Measurements from ENCODE around the gene EXOC2.
A peak's percentile ranks its signal among the peaks of the same experiment; 100 is the strongest.
"Not testable (repeated sequence)": the region's sequence is repeated elsewhere in the genome, so short reads cannot be mapped to it uniquely, and the experiment has no call there.

Gene EXOC2

DNA sequence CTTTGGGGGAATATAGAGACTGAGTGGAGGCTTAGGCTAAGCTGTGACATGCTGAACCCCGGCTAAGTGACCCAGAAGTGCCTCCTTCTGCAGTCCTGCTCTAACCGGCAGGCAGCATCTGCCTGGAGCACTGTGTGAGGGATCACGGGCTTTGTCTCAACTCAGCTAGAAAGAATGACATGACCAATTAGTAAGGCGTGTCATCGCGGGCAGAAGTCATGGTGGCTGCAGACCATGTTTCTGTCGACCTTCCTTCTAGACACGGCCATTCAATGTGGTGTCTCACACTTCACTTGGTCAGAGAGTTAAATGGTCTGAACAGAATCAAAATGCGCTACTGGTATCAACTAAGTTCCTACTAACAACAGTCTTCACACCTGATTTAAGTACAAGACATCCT lies 71.0 kb downstream of the EXOC2 start:
- DNase-seq = no peak

- no peak for DNase-seq
These were observed 72.0 kb downstream of the EXOC2 start for GRCh38 chr6:620950-621349.

DNA sequence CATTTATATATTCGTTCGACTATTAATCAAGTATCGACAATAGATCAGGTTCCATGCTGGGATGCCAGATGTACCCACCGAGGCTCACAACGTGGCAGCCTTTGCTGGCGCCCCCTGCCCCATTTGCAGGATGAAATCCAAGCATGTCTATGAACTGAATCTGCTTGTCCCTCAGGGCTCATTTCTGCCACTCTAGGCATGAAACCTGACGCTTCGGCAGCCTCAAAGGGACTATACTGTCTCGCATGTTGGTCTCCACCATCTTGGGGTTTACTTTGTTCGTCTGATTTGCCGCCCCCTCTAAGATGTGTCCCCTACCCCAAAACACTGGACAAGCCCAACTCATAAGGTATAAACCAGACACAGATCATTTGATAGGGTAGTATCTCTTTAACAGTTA lies 72.8 kb downstream of the EXOC2 start:
- DNase-seq = no peak

DNA sequence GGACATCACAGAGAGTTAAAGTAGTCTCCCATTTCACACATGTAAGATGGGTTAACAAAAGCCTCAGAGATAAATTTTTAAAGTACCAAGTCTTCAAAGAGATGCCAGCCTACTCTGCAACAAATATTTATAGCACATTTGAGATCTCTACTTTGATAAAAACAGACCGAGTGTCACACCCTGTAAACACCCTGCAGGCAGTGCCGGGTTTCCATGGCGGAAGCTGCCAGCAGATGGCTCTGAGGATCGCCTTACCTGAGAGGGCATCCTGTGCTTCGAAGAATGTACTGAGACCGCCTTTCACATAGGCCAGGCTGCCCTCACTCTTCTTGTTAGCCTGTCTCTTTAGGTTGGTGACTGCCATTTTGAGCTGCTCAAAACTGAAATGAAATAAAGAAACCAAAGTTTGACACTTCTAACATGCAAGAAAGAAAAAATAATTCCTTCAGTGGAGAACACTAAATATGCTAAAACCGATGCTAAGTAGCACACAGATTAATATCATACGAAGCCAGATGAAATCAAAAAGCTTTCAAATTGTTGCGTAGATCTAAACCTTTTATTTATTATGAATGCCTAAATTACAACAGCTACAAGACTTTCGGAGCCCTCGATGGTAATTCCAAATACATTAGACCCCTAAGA lies 75.4 kb downstream of the EXOC2 start:
- DNase-seq = no peak

DNA sequence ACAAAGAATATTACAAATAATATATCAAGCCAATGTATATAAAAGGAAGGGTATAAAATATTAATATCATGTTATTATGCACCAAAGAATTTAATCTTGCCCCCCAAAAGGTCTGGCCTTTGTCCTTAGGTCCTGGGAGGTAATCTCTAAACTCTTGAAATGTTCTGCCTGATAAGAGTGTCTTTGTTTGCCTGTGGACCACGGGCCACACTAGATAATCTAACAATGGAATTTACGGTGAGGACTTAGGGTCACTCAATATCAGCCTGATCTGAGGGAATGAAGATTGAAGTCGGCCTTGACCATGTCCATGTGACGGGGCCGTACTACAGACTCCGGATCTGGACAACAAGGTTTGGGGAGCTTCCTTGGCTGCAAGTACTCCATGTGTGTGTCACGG lies 79.0 kb downstream of the EXOC2 start:
- DNase-seq = no peak

DNA sequence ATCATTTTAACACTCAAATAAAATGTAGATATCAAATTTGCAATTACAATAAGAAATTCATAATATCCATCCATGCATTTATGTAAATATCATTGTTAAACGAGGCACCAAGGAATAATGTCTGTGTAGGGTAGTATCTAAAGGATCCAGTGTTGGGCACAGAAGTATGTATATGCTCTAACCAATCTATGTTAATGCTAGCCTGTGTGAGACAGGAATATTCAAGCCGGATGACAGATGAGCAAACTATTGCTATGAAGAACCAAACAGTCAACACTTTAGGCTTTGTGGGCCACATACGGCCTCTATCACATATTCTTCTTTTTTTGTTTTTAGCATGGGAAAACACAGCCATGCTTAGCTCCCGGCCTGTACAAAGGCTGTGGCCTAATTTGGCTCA lies 81.0 kb downstream of the EXOC2 start:
- no peak for DNase-seq

DNA sequence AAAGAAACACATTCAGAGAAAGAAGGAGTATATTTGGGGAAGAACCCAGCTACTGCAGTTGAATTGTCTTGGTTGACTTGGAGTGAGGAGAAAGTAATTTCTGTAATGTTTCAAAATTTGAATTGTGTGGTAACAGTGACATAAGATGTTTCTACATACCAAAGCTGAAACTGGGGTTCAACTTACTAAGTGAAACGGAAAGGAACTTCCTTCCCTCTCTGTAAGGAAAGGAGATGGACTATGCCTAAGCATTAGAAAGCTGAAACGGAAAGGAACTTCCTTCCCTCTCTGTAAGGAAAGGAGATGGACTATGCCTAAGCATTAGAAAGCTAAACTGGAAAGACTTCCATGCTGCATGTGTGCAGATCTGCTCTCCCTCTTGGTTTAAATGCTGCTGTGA lies 82.1 kb downstream of the EXOC2 start:
- no peak for DNase-seq

GRCh38 chr6:609905-610304 lies 83.0 kb downstream of the EXOC2 start:
- DNase-seq = no peak

DNA sequence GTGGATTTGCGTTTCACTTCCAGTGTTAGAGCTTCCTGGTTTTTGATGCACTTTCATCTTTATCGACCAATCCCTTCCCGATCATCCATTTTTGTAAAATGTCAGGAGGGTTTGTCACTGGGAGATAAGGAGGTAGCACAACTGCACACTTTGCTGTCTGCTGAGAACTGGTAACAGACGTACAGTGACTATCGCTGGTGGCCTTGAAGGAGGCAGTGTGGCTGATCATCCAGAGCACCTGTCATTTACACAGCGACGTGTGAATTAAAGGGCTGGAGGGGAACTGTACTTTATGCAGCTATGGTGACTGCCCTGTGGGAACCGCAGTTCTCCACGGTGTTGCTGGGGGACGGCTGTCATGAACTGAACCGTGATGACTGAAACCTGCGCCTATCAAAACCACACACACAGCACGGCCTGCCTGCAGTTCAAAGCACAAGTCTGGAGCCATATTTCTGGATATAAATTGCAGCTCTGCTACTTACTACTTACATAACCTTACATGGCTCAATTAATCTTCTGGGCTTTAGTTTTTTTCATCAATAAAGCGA lies 86.0 kb downstream of the EXOC2 start:
- DNase-seq = no peak

GRCh38 chr6:605895-606294 lies 87.0 kb downstream of the EXOC2 start:
- DNase-seq = not testable (repeated sequence)

- no peak for DNase-seq
These were observed 88.4 kb downstream of the EXOC2 start for GRCh38 chr6:604579-604978.

DNA sequence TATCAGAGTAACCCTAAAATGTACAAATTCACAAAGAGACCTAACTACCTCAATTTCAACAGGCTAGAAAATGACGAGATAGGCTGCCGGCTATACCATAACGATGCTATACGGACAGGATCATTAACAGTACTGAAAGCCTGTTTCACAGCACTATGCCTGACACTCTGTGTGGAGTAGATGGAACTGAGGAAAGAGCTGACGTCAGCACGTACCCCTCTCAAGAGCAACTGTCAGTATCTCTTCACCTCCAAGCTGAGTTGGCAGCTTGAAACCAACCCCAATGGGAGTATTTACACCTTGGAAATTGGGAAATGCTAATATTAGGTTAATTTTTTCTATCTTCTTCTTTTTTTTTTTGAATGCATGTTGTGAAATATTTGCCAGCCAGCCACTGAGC lies 89.7 kb downstream of the EXOC2 start:
- DNase-seq = no peak

DNA sequence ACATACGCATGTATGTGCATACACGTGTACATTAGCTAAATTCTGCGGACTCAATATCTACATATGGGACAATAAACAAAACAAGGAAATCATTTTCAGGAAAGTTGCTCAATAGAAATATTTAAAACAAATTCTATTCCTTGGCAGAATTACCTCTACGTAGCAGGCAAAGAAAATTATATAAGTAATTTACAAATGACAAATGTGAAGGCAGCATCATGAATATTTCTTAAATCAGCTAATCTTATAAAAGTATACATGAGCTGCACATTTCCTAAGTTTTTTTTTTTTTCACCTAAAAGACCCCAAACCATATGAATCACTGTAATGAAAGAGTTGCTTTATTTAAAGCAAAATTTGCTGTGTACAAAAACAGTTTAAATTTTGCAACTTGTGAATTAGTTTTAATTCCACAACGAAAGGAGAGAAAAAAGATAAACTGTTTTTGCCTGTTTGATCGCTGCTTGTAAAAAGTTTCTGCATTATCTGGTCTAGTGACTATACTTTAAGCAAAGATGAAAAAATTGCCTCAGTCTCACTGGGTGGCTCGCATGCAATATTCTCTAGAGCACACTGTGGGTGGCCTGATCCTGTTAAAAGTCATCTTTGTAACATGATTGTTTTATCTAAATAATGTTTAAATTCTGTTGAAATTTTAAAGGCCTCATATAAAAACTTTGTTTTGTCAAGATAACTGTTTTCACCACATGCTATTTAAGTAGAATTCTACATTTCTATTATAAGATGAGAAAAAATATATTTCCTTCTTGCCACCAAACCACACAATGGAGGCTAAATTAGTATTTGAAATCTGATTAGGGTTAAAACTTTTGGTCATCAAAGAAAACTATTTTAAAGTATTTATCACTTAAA lies 93.1 kb downstream of the EXOC2 start:
- DNase-seq = no peak

DNA sequence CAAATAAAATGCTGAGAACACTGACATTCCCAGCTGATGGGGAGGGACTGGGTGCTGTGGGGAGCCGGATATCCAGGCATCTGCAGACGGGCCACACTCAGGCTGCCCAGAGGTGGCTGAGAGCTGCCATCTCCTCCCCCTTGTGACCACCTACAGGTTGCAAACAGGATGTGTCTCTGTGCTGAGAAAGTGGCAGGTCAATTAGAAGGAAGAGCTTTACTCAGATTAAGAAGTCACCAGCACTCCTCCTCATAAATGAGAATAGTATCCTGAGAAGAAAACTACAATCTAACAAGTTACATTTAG lies 99.1 kb downstream of the EXOC2 start:
- no peak for DNase-seq

GRCh38 chr6:593139-593906 lies 99.6 kb downstream of the EXOC2 start:
- peak; percentile 75 for DNase-seq

- no peak for DNase-seq
These were observed 103.8 kb downstream of the EXOC2 start for GRCh38 chr6:589090-589489.

- no peak for DNase-seq
These were observed 106.4 kb downstream of the EXOC2 start for GRCh38 chr6:586553-586952.

DNA sequence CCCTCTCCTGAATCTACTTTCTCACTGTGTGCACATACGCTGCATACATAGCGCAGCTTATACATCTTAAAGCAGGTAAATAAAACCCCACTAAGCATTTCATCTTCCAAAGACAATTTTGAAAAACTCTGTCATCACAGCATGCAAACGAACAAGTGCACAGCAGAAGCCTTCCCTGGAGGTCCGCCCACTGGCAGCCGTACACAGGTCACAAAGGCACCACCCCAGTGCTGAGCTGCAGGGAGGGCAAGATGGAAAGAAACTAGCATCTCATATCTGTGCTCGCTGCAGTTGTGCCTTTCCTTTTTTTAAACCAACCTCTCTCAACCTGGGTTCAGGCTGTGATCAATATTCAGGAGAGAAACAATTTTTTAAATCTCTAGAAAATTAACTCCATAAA lies 109.3 kb downstream of the EXOC2 start:
- DNase-seq = no peak

DNA sequence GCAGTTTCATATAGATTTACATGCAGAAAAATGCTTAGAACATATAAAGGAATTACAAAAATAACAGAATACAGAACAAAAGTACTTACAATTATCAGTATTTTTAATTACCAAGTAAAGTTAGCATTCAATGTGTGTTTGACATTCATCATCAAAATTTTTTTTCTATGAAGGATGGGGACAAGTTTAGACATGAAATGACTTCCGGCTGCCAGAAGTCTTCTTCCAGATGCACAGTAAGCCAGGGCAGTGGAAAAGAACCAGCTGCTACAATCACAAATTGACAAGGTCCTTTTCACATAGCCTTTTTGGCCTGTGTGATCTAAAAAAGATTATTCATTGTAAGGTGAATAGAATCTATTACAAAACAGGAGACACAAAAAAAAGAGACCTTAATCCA lies 109.8 kb downstream of the EXOC2 start:
- no peak for DNase-seq

DNA sequence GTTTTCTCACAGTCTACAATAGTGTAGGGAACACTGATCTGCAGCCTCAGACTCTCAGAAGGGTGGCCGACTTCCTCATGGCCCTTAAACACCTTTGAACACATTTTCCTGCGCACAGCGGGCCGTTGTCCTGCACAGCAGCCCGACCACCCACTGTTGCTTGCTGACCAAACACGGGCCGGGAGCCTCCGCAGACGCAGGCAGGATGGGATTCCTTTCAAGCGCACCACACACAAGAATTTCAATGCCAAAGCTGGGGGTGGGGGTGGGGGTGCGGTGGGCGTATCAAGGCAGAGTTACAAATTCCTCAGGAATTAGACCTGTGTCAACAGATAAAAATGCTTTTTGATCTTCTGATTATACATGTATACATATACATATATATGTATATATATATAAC lies 110.6 kb downstream of the EXOC2 start:
- no peak for DNase-seq

DNA sequence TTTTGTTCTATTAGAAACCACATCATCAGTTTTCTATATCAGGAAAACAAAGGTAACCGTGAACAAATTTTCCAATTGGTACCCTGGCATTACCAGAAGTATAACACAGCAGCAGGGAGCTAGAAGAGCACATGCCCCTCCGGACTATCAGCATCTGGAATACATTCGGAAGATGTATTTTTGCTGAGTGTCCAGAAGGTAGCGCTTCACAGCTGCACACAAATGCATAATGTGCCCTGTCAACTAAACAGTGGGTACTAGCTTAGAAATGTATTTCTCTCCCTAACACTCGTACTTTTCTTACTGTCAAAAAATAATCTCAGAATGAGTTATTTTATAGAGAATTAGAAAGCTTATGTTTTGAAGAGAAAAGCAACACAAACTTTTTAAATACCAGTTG lies 113.6 kb downstream of the EXOC2 start:
- DNase-seq = no peak

GRCh38 chr6:572596-573265 lies 120.2 kb downstream of the EXOC2 start:
- DNase-seq = no peak

DNA sequence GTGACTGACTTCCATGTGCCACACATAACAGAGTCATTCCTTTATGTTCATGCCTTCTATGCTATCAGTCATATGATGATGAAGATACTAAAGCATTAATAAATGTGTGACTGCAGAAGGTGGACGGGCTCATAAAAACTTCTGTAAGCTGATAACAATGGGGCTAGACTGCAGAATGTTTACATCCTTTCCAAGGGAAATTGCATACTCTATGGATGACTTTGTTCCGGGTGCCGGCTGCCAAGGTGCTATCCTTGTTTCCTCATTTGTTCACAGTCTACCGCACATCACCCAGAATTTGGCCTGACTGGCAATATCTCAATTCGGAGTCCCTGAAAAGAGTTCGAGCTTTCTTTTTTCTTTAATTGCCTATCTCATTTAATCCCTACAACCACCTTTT lies 121.0 kb downstream of the EXOC2 start:
- no peak for DNase-seq
